ENCODE data around the gene CLCN4. TPM values are rescaled to one million over a fixed set of nuclear protein-coding genes. Genes with fewer than 3 reads are reported as not detected.

Gene CLCN4
- total RNA-seq, 1 experiment from 2014 or later: 6.9 TPM

DNA sequence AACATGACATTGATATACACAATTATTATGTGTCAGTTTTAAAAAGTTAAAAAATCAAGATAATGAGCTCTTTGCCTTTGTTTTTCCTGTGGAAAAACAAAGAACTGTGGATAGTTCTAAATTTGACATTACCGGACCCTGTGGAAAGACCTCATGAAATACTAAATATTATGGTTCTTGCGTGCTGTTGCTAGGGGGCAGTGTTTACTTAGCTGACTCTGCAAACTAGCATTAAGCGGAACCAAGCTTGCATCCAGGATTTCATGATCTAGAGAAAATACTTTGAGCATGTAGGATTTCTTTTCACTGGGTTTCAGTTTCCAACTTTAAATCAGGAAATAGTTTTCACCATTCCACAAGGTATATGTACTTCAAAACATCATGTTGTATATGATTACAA, 33.6 kb downstream of the CLCN4 start:
- Histone ChIP-seq H3K56ac (ENCODE audit: insufficient read length, low read depth, low read length) (no peak overlapping the region), H4K91ac (ENCODE audit: insufficient read length, low read depth, low read length) (no peak overlapping the region), H3K4me2 (ENCODE audit: insufficient read depth, insufficient read length, low read length) (no peak overlapping the region), H2BK15ac (ENCODE audit: low read depth, low read length) (no peak overlapping the region), H3K23ac (ENCODE audit: insufficient read length, low read depth, low read length) (no peak overlapping the region), H3K4ac (ENCODE audit: low read depth, low read length) (no peak overlapping the region), H2BK12ac (ENCODE audit: insufficient read length, low read depth, low read length) (no peak overlapping the region), H3K9me3 (ENCODE audit: control insufficient read depth, low read depth, low read length) (no peaks in the 10 kb centered on the region), H3K27ac (ENCODE audit: insufficient read length, low read depth, low read length) (no peak overlapping the region), H2AK5ac (ENCODE audit: insufficient read length, low read length) (no peak overlapping the region), H3T11ph (ENCODE audit: low read length) (no peak overlapping the region), H3K4me1 (ENCODE audit: insufficient read depth, low read length) (no peaks in the 10 kb centered on the region), H2BK20ac (ENCODE audit: low read depth, low read length, poor library complexity, severe bottlenecking) (no peak overlapping the region), H2AFZ (ENCODE audit: low read length) (no peak overlapping the region), H4K5ac (ENCODE audit: insufficient read length, low read depth, low read length) (no peak overlapping the region), H3K79me1 (ENCODE audit: insufficient read depth, low read depth, low read length, poor library complexity, severe bottlenecking) (no peaks in the 10 kb centered on the region), H3K79me2 (ENCODE audit: insufficient read depth, low read length) (no peaks in the 10 kb centered on the region), H3K9ac (ENCODE audit: extremely low read depth, insufficient read length, low read length) (no peak overlapping the region), H3K27me3 (ENCODE audit: insufficient read depth, low read length) (no peaks in the 10 kb centered on the region), H4K8ac (replicated peaks; ENCODE audit: insufficient read length, low read depth, low read length) (no peak overlapping the region), H2BK5ac (ENCODE audit: insufficient read length, low read length) (no peak overlapping the region), H3K14ac (ENCODE audit: insufficient read depth, low read length) (no peak overlapping the region), H4K20me1 (ENCODE audit: control insufficient read depth, insufficient read depth, insufficient read length) (no peaks in the 10 kb centered on the region), H3K23me2 (ENCODE audit: insufficient read length, low read depth, low read length, poor library complexity, severe bottlenecking) (no peaks in the 10 kb centered on the region), H2BK120ac (ENCODE audit: low read depth, low read length, poor library complexity, severe bottlenecking) (no peak overlapping the region), H3K18ac (ENCODE audit: insufficient read length, low read depth, low read length) (no peak overlapping the region)
- Mint-ChIP-seq H3K27ac (no peak overlapping the region), H3K27me3 (ENCODE audit: low read depth) (no peaks in the 10 kb centered on the region; the same call in 1 of the 2 replicates), H3K36me3 (ENCODE audit: insufficient read depth in 1 of 3, low read depth in 3 of 3) (peaks cover 9 to 22% (median 13%) of the 10 kb centered on the region in 3 experiments; a peak in 6 of 7 replicates), H3K4me1 (peaks cover 0 to 17% of the 10 kb centered on the region in 2 experiments; a peak in 2 of 4 replicates), H3K4me3 (no peak overlapping the region), H3K9me3 (peaks cover 43 to 54% of the 10 kb centered on the region in 2 experiments)
- DNase-seq: no peak
- WGBS (ENCODE audit: extremely low coverage, insufficient read length, low lambda C conversion rate): no CpG with 5 or more reads among the region's 3 CpGs
- TF ChIP-seq, protein P1, sequence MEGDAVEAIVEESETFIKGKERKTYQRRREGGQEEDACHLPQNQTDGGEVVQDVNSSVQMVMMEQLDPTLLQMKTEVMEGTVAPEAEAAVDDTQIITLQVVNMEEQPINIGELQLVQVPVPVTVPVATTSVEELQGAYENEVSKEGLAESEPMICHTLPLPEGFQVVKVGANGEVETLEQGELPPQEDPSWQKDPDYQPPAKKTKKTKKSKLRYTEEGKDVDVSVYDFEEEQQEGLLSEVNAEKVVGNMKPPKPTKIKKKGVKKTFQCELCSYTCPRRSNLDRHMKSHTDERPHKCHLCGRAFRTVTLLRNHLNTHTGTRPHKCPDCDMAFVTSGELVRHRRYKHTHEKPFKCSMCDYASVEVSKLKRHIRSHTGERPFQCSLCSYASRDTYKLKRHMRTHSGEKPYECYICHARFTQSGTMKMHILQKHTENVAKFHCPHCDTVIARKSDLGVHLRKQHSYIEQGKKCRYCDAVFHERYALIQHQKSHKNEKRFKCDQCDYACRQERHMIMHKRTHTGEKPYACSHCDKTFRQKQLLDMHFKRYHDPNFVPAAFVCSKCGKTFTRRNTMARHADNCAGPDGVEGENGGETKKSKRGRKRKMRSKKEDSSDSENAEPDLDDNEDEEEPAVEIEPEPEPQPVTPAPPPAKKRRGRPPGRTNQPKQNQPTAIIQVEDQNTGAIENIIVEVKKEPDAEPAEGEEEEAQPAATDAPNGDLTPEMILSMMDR (conservative IDR thresholded peaks at IDR 0.05): peak; percentile 66
